Measurements from ENCODE around the gene SELENOV.

GRCh38 chr19:39525205-39525604, 10.3 kb downstream of the SELENOV start:
- TF ChIP-seq MECOM (CRISPR knock-in tag; IDR thresholded peaks at IDR 0.05) (no peak), CTCF (IDR thresholded peaks at IDR 0.05 in 2 of 3, conservative IDR thresholded peaks at IDR 0.05 in 1 of 3; ENCODE audit: insufficient read depth in 2 of 3, low read depth in 1 of 3, low read length in 3 of 3) (no peak), ZNF778 (CRISPR knock-in tag; IDR thresholded peaks at IDR 0.05) (no peak), MAFF (IDR thresholded peaks at IDR 0.05; ENCODE audit: low read length) (no peak), ETS1 (conservative IDR thresholded peaks at IDR 0.05; ENCODE audit: control insufficient read depth, low read depth, low read length) (no peak), ZNF146 (CRISPR knock-in tag; IDR thresholded peaks at IDR 0.05; ENCODE audit: unreplicated experiment) (no peak), POLR2AphosphoS5 (IDR thresholded peaks at IDR 0.05; ENCODE audit: control insufficient read depth, insufficient read depth, low read depth, low read length) (no peak), ZBTB5 (IDR thresholded peaks at IDR 0.05) (no peak), BCL6 (CRISPR knock-in tag; IDR thresholded peaks at IDR 0.05) (no peak), POLR2A (conservative IDR thresholded peaks at IDR 0.05) (no peak), MED1 (CRISPR knock-in tag; IDR thresholded peaks at IDR 0.05; ENCODE audit: borderline replicate concordance) (no peak), TEAD2 (tag; IDR thresholded peaks at IDR 0.05) (no peak)
- TF ChIP-seq, protein P1, sequence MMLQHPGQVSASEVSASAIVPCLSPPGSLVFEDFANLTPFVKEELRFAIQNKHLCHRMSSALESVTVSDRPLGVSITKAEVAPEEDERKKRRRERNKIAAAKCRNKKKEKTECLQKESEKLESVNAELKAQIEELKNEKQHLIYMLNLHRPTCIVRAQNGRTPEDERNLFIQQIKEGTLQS (IDR thresholded peaks at IDR 0.05), result no peak
- TF ChIP-seq, protein P1 (CRISPR knock-in tag; conservative IDR thresholded peaks at IDR 0.05), result no peak

Measured in K562 (cell line).